Activated CD8-positive, alpha-beta memory T cell treated with anti-CD3 and anti-CD28 coated beads for 48 hours (primary cell): ENCODE data around the gene RIOK3.

ENCODE experiments used
- DNase-seq, 3 experiments: peaks; one replicate each; pipeline ENCODE4 v3.0.0-alpha.2; 2020; ENCODE audit warnings: low read depth in 2 of 3, low spot score in 2 of 3

RIOK3 gene

DNA sequence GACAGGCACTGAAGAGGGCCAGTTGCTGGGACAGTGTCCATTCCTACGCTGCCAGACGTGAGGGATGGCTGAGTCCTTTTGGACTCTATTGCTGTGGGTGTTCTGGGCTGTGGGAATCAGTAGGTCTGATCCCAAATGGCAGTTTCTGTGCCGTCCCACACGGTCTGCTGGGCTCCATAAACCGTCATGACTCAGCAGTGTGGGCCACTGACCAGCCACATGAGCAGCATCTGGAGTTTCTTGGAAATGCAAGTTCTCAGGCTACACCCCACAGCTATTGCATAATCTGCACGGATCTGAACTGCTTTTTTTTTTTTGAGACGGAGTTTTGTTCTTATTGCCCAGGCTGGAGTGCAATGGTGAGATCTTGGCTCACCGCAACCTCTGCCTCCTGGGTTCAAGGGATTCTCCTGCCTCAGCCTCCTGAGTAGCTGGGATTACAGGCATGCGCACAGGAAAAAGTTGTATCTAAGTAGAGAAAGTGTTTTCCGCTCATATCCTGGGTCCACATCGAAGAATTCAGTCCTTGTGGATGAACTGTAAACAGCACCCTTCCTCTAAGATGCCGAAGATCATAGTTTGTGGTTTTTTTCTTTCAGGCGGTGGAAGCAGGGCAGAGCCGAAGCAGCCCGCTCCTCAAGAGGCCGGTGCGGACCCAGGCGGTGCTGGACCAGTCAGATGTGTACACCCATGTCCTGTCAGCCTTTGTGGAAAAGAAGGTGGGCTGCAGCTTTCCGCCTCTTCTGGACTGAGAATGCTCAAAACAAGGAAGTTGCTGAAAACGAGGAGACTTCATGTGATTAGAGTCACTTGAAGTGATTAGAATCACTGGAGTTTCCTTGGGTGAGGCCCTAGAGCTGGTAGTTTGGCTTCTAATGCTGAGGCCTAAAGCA, 75.7 kb downstream of the RIOK3 start:
- no peak for DNase-seq

DNA sequence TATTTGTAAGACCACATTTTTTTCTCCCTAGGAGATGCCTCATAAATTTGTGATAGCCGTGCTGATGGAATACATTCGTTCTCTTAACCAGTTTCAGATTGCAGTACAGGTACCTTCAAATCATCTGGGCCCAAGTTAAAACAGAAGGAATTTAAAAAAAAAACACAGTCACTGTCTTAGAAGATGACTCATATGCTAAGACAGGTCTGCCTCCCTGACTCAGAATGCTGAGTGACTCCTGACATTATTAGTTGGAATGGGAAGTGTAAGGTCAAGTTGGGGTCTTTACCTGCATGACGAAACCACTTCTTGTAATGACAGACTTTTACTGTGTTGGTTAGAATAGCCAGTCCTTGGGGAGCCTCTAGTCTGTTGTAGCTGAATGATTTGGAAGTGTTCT, 76.5 kb downstream of the RIOK3 start:
- DNase-seq, result no peak

DNA sequence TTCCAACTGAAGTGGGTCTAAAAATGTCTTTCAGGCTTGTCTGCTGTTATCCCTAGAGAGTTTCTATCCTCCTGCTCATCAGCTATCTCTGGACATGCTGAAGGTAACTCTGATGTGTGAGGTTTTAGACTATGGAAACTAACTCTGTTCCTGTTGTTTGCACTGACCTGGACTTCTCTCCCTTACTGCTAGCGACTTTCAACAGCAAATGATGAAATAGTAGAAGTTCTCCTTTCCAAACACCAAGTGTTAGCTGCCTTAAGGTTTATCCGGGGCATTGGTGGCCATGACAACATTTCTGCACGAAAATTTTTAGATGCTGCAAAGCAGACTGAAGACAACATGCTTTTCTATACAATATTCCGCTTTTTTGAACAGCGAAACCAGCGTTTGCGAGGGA, 77.1 kb downstream of the RIOK3 start:
- DNase-seq, result no peak

- DNase-seq, result no peak
Observed at GRCh38 chr18:23531912-23532311, 78.8 kb downstream of the RIOK3 start.
